GM12892 (cell line): ENCODE measurements around the gene ROPN1B.

Source experiments
- DNase-seq: peaks from one replicate; pipeline ENCODE4 v3.0.0; 2011; ENCODE audit not compliant: insufficient read length
- FAIRE-seq: peaks from 2 replicates; lab custom pipeline; 2011; peaks lifted over from hg19 to GRCh38; lab: Jason Lieb, UNC
- POLR2A ChIP-seq: IDR thresholded peaks from 2 replicates; pipeline ENCODE4 v1.6.1; 2011; ENCODE audit warnings: low read depth, low read length, control low read depth
- POLR2AphosphoS5 ChIP-seq: IDR thresholded peaks from 2 replicates; pipeline ENCODE4 v1.6.1; 2011; ENCODE audit warnings: low read depth, low read length, control low read depth
- TAF1 ChIP-seq: IDR thresholded peaks from 2 replicates; pipeline ENCODE4 v1.6.1; 2011; ENCODE audit warnings: low read depth, mild to moderate bottlenecking, control low read depth, low read length, borderline replicate concordance

ROPN1B gene

GRCh38 chr3:126016616-126017015 is 47.6 kb downstream of the ROPN1B start:
- DNase-seq, result no peak
- TF ChIP-seq TAF1, result no peak
- TF ChIP-seq POLR2A, result no peak
- no peak for TF ChIP-seq POLR2AphosphoS5
- no peak for FAIRE-seq

DNA sequence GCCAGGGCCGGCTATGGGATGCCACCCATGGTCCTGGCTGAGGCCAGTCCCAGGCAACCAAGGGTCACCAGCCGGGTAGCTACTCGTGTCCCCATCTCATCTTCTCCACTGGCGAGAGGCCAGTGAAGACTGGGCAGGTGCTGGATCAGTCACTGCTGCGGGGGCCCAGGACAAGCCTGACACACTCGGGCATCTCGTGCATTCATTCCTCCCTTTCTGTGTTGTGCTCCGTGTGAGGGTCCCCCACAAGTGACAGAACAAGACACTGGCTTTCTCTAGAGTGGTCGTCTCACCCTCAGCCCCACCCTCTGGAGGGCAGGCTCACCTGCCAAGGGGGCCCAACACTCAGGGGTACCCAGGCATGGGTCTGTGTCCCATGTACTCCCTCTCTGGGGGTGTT is 48.4 kb downstream of the ROPN1B start:
- FAIRE-seq (no peak), DNase-seq (no peak)
- no peak for TF ChIP-seq POLR2A
- TF ChIP-seq POLR2AphosphoS5, result no peak
- no peak for TF ChIP-seq TAF1

GRCh38 chr3:126018545-126018944 is 49.6 kb downstream of the ROPN1B start:
- no peak for TF ChIP-seq POLR2A
- no peak for TF ChIP-seq TAF1
- TF ChIP-seq POLR2AphosphoS5, result no peak
- FAIRE-seq, result no peak
- DNase-seq, result no peak

DNA sequence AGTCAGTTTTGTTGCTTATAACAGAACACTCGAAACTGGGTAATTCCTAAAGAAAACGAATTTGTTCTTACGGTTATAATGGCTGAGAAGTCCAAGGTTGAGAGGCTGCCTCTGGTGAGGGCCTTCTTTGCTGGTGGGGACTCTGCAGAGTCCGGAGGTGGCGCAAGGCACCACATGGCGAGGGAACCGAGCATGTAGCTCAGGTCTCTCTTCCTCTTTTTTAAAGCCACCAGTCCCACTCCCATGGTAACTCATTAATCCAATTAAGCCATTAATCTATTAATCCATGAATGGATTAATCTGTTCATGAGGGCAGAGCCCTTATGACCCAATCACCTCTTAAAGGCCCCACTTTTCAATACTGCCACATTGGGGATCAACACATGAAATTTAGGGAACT is 50.0 kb downstream of the ROPN1B start:
- DNase-seq (no peak), FAIRE-seq (no peak)
- TF ChIP-seq POLR2A (no peak), TAF1 (no peak), POLR2AphosphoS5 (no peak)

DNA sequence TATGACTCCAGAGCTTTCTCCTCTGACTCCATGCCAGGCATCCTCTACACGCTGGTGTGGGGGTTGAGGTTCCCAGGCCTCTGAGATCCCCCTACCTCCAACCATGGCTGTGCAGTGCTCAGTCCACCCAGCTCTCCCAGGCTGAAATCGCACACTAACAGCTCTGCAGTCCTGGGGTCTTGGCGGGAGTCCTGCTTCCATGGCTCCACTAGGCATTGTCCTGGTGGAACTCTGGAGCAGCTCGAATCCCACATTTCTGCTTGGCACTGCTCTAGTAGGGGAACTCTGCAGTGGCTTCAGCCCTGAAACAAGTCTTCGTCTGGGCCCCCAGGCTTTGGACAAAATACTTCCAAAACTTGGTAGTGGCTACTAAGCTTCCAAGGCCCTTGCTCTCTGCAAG is 50.7 kb downstream of the ROPN1B start:
- no peak for DNase-seq
- TF ChIP-seq TAF1 (no peak), POLR2AphosphoS5 (no peak), POLR2A (no peak)
- no peak for FAIRE-seq

GRCh38 chr3:126021224-126021623 is 52.2 kb downstream of the ROPN1B start:
- DNase-seq, result no peak
- no peak for FAIRE-seq
- TF ChIP-seq POLR2A (no peak), POLR2AphosphoS5 (no peak), TAF1 (no peak)

DNA sequence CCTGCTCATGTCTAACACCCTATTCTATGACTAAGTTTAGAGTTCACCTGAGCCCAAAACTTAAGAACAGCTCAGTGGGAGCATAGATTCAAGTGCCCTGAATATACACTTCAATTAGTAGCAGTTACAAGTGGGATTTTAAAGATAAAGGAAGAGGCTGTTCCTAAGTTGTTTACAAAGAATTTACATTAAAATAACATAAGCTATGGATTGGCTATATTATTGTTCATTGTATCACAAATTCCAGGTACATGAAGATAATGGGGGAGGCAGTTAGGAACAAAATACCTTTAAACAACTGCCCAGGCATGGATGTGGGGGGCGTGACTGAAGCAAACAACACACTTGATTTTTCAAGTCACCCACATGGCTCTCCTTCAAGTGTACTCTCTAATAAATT is 52.7 kb downstream of the ROPN1B start:
- DNase-seq (no peak), FAIRE-seq (no peak)
- TF ChIP-seq POLR2AphosphoS5 (no peak), TAF1 (no peak), POLR2A (no peak)

- FAIRE-seq (no peak), DNase-seq (no peak)
- TF ChIP-seq TAF1 (no peak), POLR2AphosphoS5 (no peak), POLR2A (no peak)
Observed at GRCh38 chr3:126022741-126023359, 53.9 kb downstream of the ROPN1B start.

DNA sequence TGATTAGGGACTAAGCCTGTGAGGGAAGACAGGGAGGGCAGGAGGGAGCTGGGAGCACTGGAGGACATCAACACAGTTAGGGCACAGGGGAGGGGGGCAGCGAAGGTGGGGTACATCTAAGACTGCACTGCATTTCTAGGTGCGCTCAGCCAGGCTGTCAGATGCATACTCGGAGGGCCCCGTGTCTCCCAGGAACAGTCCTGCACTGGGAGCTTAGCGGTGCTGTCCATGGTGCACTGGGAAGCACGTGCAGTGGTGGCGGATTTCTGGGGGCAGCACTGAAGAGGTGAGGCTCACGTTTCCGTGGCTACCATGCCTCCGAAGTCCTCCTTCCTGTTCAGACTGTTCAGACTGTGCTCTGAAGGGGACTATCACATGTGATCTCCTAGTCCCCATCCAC is 54.4 kb downstream of the ROPN1B start:
- TF ChIP-seq POLR2AphosphoS5, result no peak
- no peak for TF ChIP-seq TAF1
- no peak for TF ChIP-seq POLR2A
- no peak for DNase-seq
- FAIRE-seq, result no peak

DNA sequence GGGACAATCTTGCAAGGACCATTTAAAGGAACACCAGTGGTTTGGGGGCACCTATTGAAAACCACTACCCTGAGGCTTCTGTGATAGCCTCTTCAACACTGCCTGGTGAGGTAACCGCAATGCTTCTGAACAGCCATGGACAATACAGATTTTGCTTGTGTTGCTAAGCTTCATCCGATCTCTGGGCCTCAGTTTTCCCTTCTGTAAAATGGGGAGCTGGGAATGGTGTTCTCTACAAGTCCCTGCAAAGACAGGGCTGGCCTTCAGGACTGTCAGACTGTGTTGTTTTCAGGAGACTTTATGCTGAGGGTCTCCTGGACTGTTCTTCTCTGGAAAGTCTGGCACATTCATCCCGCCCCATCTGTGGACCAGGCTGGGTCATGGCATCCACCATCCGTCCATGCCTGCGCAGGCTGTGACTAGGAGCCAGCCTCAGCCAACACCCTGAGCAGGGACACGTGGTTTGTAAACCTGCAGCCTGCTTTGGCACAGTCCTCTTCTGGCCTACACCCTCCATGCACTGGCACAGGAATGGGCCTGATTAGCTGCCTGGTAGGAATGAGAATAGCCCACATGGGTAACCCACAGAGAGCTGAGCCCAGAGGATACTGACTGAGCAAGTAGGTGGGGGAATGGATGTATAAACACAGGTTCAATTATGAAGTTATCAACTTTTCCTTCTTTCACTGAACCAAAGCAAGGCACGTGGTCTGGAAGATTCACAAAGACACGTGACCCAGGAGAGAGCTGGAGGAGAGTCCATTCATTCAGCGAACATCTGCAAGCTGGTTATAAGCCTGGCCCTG is 55.3 kb downstream of the ROPN1B start:
- DNase-seq (no peak), FAIRE-seq (no peak)
- no peak for TF ChIP-seq TAF1
- TF ChIP-seq POLR2A, result no peak
- no peak for TF ChIP-seq POLR2AphosphoS5

DNA sequence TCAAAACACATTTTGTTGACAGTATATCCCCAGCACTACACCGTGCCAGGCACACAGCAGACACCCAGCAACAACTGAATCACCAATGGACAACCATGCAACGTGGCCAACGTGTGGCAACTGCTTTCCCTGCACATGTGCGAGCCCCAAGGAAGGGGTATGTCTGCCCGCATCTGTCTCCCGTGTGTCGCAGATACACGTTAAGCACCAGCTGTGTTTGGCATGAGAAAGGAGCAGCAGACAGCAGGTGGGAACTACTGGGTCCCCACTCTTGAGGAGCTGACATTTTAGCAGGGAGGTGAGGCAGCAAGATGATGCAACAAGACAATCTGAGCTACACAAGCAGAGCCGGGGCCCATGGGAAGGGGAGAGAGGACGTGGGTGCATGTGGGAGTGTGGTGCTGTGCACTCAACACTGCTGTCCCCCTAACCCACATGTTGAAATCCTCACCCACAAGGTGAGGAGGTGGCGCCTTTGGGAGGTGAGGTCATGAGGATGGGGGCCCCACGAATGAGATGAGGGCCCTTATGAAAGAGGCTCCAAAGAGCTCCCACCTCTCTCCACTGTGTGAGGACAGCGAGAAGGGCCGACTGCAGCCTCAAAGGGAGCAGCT is 56.2 kb downstream of the ROPN1B start:
- TF ChIP-seq TAF1 (no peak), POLR2AphosphoS5 (no peak), POLR2A (no peak)
- DNase-seq (no peak), FAIRE-seq (no peak)
